Suprapubic skin (tissue), 4 donors: ENCODE data around the gene CYSRT1. TPM values are rescaled to one million over a fixed set of nuclear protein-coding genes. Genes with fewer than 3 reads are reported as not detected.

Source experiments
- DNase-seq, 2 donors: peaks; one replicate each; pipeline ENCODE4 v3.0.0-alpha.2; 2019; ENCODE audit warnings: low spot score in 2 of 2
- H3K27ac ChIP-seq: fragments of 200-600 bp; sonication (generic); one replicate; pipeline ENCODE4 v1.5.1; 2019
- H3K27me3 ChIP-seq: fragments of 200-600 bp; sonication (generic); one replicate; pipeline ENCODE4 v1.5.1; 2019
- H3K36me3 ChIP-seq: fragments of 200-600 bp; sonication (generic); one replicate; pipeline ENCODE4 v1.5.1; 2019
- H3K4me1 ChIP-seq: fragments of 200-600 bp; sonication (generic); one replicate; pipeline ENCODE4 v1.5.1; 2019
- H3K4me3 ChIP-seq: fragments of 200-600 bp; sonication (generic); one replicate; pipeline ENCODE4 v1.5.1; 2019; ENCODE audit warnings: mild to moderate bottlenecking
- H3K9me3 ChIP-seq: fragments of 200-600 bp; sonication (generic); one replicate; pipeline ENCODE4 v1.5.1; 2019
- CTCF ChIP-seq, 2 donors: fragments of 200-600 bp in 1 of 2; fragments of 450-650 bp in 1 of 2; sonication (generic) in 1 of 2; IDR thresholded peaks; one replicate each; pipeline ENCODE4 v1.5.1; 2016 to 2019; ENCODE audit warnings: antibody characterized with exemption in 2 of 2, mild to moderate bottlenecking in 1 of 2, moderate library complexity in 1 of 2
- EP300 ChIP-seq: sonication (generic); formaldehyde crosslinking; IDR thresholded peaks from one replicate; pipeline ENCODE4 v1.6.1; 2017; ENCODE audit warnings: antibody characterized with exemption
- POLR2A ChIP-seq, 2 donors: fragments of 450-650 bp; IDR thresholded peaks; one replicate each; pipeline ENCODE4 v1.6.1; 2017; ENCODE audit warnings: antibody characterized with exemption in 2 of 2, mild to moderate bottlenecking in 2 of 2, moderate library complexity in 2 of 2
- POLR2AphosphoS5 ChIP-seq, 3 donors: sonication (generic); formaldehyde crosslinking; IDR thresholded peaks; one replicate each; pipeline ENCODE4 v1.6.1; 2017; ENCODE audit warnings: antibody characterized with exemption in 3 of 3
- WGBS: methylation state at CpG from one replicate; pipeline ENCODE4 v1.1.5; 2018; 5-methylcytosine and 5-hydroxymethylcytosine counted together
- total RNA-seq, 4 donors: library from RNA; depleted of rRNA; stranded (reverse); fragments of >200 nt; gene quantifications; one replicate each; pipeline ENCODE4 v1.1.0, GENCODE V29; 2016

Gene CYSRT1
- total RNA-seq, 4 donors from 2014 or later, result 22.8 to 65.7 (median 44.2) TPM

- H3K27ac ChIP-seq, result peak overlapping the region; percentile 80
- WGBS, result 0% methylated on average over 7 of the region's 36 CpGs
- peak in 1 of 2 donors; percentile 88 for DNase-seq
These were observed 7.4 kb upstream of the CYSRT1 start for GRCh38 chr9:137217276-137218211.

GRCh38 chr9:137218212-137218753, 6.7 kb upstream of the CYSRT1 start:
- Histone ChIP-seq H3K9me3 (no peaks in the 10 kb centered on the region), H3K27ac (peak overlapping the region; percentile 80), H3K27me3 (no peaks in the 10 kb centered on the region), H3K36me3 (peaks cover 10% of the 10 kb centered on the region), H3K4me3 (peak overlapping the region; percentile 40), H3K4me1 (peaks cover 42% of the 10 kb centered on the region)
- no peak for DNase-seq
- no peak for TF ChIP-seq CTCF (IDR thresholded peaks at IDR 0.05)
- TF ChIP-seq POLR2AphosphoS5 (IDR thresholded peaks at IDR 0.05), result no peak
- no peak for TF ChIP-seq POLR2A (IDR thresholded peaks at IDR 0.05)
- TF ChIP-seq EP300, result no peak
- 81% methylated on average over 17 of the region's 30 CpGs for WGBS

More at GRCh38 chr9:137217276-137218211, 7.4 kb upstream of the CYSRT1 start:
- Histone ChIP-seq H3K9me3 (no peaks in the 10 kb centered on the region), H3K4me1 (peaks cover 36% of the 10 kb centered on the region), H3K27me3 (no peaks in the 10 kb centered on the region), H3K4me3 (peak overlapping the region; percentile 40), H3K36me3 (peaks cover 10% of the 10 kb centered on the region)
- TF ChIP-seq CTCF (IDR thresholded peaks at IDR 0.05) (no peak), POLR2AphosphoS5 (IDR thresholded peaks at IDR 0.05) (no peak), POLR2A (IDR thresholded peaks at IDR 0.05) (no peak), EP300 (no peak)

- peak overlapping the region; percentile 80 for H3K27ac ChIP-seq
- no peak for TF ChIP-seq POLR2A (IDR thresholded peaks at IDR 0.05)
- no peak for TF ChIP-seq POLR2AphosphoS5 (IDR thresholded peaks at IDR 0.05)
- TF ChIP-seq EP300, result no peak
- no peak for TF ChIP-seq CTCF (IDR thresholded peaks at IDR 0.05)
These were observed 6.2 kb upstream of the CYSRT1 start for GRCh38 chr9:137218754-137219271.

GRCh38 chr9:137219757-137220316, 5.1 kb upstream of the CYSRT1 start:
- no peak overlapping the region for H3K27ac ChIP-seq
- DNase-seq, result no peak
- no peaks in the 10 kb centered on the region for H3K27me3 ChIP-seq
- no peak for TF ChIP-seq POLR2AphosphoS5 (IDR thresholded peaks at IDR 0.05)
- TF ChIP-seq EP300, result no peak
- no peak for TF ChIP-seq POLR2A (IDR thresholded peaks at IDR 0.05)
- no peak for TF ChIP-seq CTCF (IDR thresholded peaks at IDR 0.05)
- H3K9me3 ChIP-seq, result no peaks in the 10 kb centered on the region
- H3K4me1 ChIP-seq, result peaks cover 53% of the 10 kb centered on the region
- H3K36me3 ChIP-seq, result peaks cover 4% of the 10 kb centered on the region
- H3K4me3 ChIP-seq, result no peak overlapping the region
- 94% methylated on average over 3 of the region's 10 CpGs for WGBS

More at GRCh38 chr9:137218754-137219271, 6.2 kb upstream of the CYSRT1 start:
- H3K27me3 ChIP-seq, result no peaks in the 10 kb centered on the region
- WGBS, result 93% methylated on average over 4 of the region's 12 CpGs
- H3K4me3 ChIP-seq, result peak overlapping the region; percentile 40
- peaks cover 10% of the 10 kb centered on the region for H3K36me3 ChIP-seq
- H3K4me1 ChIP-seq, result peaks cover 43% of the 10 kb centered on the region
- no peaks in the 10 kb centered on the region for H3K9me3 ChIP-seq
- DNase-seq, result no peak
